GM12864 (cell line): Measurements from ENCODE around the gene TMEM53.

Experiments used
- DNase-seq: peaks from one replicate; pipeline ENCODE4 v3.0.0-alpha.2; 2011; ENCODE audit warnings: low read depth
- H3K4me3 ChIP-seq: 2 replicates; pipeline ENCODE4 v1.5.1; 2011; ENCODE audit warnings: mild to moderate bottlenecking, low read depth, low read length, control low read depth
- CTCF ChIP-seq: IDR thresholded peaks from 2 replicates; pipeline ENCODE4 v1.5.1; 2011; ENCODE audit warnings: low read depth, mild to moderate bottlenecking, moderate library complexity, low read length, control low read depth, inconsistent platforms; ENCODE audit errors: missing control alignments

TMEM53 gene

GRCh38 chr1:44611419-44611818, 62.9 kb downstream of the TMEM53 start:
- H3K4me3 ChIP-seq: no peak overlapping the region
- no peak for TF ChIP-seq CTCF
- DNase-seq: no peak

DNA sequence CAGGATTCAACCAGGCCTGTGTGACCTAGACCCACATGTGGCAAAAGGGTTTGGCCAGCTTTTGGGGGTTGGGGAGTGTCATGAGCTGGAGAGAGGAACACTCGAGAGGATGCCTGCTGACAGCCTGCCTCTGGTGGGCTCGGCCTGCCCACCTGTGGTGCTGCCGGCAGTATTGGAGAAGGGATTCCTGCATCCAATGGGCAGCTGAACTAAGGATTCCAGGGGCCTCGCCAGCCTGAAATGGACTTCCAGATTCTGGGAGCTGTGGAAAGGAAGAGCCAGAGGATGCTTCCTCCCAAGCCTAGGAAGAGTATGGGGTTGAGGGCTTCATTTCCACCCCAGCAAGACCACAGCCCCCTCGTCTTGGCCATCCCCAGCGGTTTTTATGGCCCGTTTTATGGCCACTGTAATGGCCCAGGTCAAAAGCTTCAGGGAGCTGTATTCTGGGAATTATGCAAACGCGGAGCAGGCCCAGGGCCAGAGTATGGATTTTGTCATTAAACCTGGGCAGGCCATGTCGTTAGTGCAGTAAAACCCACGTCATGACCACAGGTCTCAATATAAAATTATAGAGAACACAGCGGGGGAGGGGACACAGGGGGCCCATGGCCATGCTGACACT, 63.6 kb downstream of the TMEM53 start:
- H3K4me3 ChIP-seq: no peak overlapping the region
- DNase-seq: no peak
- no peak for TF ChIP-seq CTCF

- no peak for DNase-seq
- H3K4me3 ChIP-seq: no peak overlapping the region
- no peak for TF ChIP-seq CTCF
These were observed 64.3 kb downstream of the TMEM53 start for GRCh38 chr1:44609768-44610526.

DNA sequence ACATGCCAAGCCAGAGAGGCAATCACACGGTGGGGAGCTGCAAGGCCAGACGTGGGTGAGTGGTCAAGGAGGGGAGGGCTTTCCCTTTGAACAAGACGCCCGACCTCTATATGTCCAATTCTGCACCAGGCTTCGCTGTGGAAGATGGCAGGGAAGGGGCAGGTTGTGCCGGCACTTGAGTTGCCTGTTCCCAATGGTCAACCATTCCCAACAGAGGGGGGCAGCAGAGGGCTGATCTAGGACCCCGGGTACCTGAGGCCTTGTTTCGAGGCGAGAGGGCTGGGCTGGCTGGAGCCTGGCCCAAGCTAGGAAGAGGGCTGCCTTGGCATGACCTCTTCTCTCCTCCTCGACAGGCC, 64.9 kb downstream of the TMEM53 start:
- peak; percentile 58 for TF ChIP-seq CTCF
- DNase-seq: no peak
- H3K4me3 ChIP-seq: no peak overlapping the region

DNA sequence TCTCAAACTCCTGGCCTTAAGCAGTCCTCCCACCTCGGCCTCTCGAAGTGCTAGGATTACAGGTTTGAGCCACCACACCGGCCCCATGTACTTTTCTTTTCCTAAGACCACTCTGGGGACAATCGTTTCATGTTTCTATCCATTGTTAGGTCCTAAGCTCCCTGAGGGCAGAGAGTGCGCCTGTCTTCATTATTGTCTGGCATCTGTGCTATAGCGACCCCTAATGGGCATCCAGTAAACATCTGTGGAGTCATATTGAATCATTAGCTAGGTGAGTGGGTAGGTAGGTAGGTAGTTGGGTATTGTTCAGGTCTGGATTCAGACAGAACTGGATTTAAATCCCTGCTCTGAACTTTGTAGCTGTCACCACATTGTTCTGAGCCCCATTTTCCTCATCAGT, 66.1 kb downstream of the TMEM53 start:
- no peak for DNase-seq
- peak; percentile 49 for TF ChIP-seq CTCF

DNA sequence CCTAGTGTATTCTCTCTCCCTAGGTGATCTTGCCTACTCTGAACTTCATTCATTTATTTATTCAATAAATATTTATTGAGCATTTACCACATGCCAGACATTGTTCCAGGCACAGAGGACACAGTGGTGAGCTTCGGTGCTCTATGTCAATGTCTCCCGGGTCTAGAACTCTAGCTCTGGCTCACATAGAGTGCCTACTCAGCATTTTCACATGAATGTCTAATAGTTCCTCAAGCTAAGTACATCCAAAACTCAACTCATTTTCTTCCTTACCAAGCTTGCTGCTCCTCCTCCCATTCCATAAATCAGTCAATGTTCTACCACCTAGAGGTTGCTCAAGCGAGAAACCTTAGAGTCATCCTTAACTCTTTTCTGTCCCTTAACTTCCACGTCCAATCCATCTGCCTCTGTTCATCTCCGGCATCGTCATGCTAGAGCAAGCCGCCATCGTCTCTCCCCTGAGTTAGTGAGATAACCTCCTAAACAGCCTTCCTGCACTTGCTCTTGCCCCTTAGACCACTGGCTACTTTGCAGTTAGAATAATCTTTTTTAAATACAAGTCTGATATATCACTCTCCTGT, 67.5 kb downstream of the TMEM53 start:
- TF ChIP-seq CTCF: no peak
- no peak for DNase-seq
- H3K4me3 ChIP-seq: no peak overlapping the region

More for the DNA sequence above, 66.1 kb downstream of the TMEM53 start:
- H3K4me3 ChIP-seq: no peak overlapping the region
